ENCODE data around the gene KLHL5. TPM values are rescaled to one million over a fixed set of nuclear protein-coding genes. Genes with fewer than 3 reads are reported as not detected.
A peak's percentile ranks its signal among the peaks of the same experiment; 100 is the strongest.

Gene KLHL5
- total and polyA plus RNA-seq, 9 of the 15 experiments (the other 6 are each of a cell fraction or from before 2014, with no cell fraction given), result 8.0 to 30.8 (median 22.1) TPM

- TF ChIP-seq GTF3C2 (IDR thresholded peaks at IDR 0.05; ENCODE audit: borderline replicate concordance, extremely low read depth, insufficient read length) (peak; percentile 51), DEAF1 (CRISPR knock-in tag; IDR thresholded peaks at IDR 0.05) (no peak)
These were observed 15.8 kb upstream of the KLHL5 start (continued) for GRCh38 chr4:39046249-39046648.

- Histone ChIP-seq H3K9ac (ENCODE audit: insufficient read depth in 1 of 2, low read depth in 2 of 2, low read length in 2 of 2) (no peak overlapping the region), H2AFZ (ENCODE audit: low read depth, low read length) (no peak overlapping the region), H3K4me2 (ENCODE audit: insufficient read depth, low read length) (no peak overlapping the region), H3K27me3 (ENCODE audit: control insufficient read depth in 2 of 2, insufficient read depth in 2 of 2, low read length in 2 of 2) (no peaks in the 10 kb centered on the region), H3K9me3 (replicated peaks; ENCODE audit: control insufficient read depth, insufficient read depth, low read depth, low read length) (no peaks in the 10 kb centered on the region), H4K20me1 (replicated peaks; ENCODE audit: control insufficient read depth, insufficient read depth, low read length) (no peaks in the 10 kb centered on the region), H3K79me2 (ENCODE audit: control insufficient read depth, insufficient read depth, low read length) (peaks cover 31% of the 10 kb centered on the region), H3K4me3 (no peak overlapping the region), H3K36me3 (ENCODE audit: control insufficient read depth, insufficient read depth, low read length) (no peaks in the 10 kb centered on the region), H3K4me1 (replicated peaks in 1 of 2; ENCODE audit: control insufficient read depth in 2 of 2, insufficient read depth in 2 of 2, low read length in 2 of 2) (peaks cover 0 to 18% of the 10 kb centered on the region in 2 experiments; a peak in 4 of 5 replicates), H3K9me1 (ENCODE audit: control insufficient read depth, insufficient read depth, low read length) (no peaks in the 10 kb centered on the region), H3K27ac (ENCODE audit: extremely low read depth, low read depth, low read length) (no peak overlapping the region)
- intact Hi-C loops (cut with micrococcal nuclease), result loop anchor here (5.0 kb wide), 1 partner anchor 145 kb away; no protein-coding TSS in a partner anchor
- ATAC-seq, result no peak
- BruUV-seq (replicated peaks), result no TSS peak
- in situ Hi-C loops (cut with MboI), result no loop called here
- WGBS (ENCODE audit: insufficient coverage, low coverage, missing lambda C conversion rate), result 80% methylated on average over 2 of the region's 2 CpGs
- ChIA-PET POLR2A (no interaction called here), CTCF (ENCODE audit: low intra/inter-chr PET ratio) (interaction anchor here (0.6 kb wide), 1 partner anchor 661 kb away, joined by 3 read pairs; no protein-coding TSS in a partner anchor)
- FAIRE-seq, result no peak
- no peak for DNase-seq (ENCODE audit: extremely low read depth in 1 of 4, low spot score in 3 of 4)
- TF ChIP-seq DMBX1 (CRISPR knock-in tag; IDR thresholded peaks at IDR 0.05; ENCODE audit: borderline replicate concordance), result no peak
- TF ChIP-seq KLF13 (tag; IDR thresholded peaks at IDR 0.05; ENCODE audit: borderline replicate concordance, low read depth), result no peak
- TF ChIP-seq MCM7 (IDR thresholded peaks at IDR 0.05), result no peak
- TF ChIP-seq ZBTB34 (CRISPR knock-in tag; IDR thresholded peaks at IDR 0.05), result no peak
- TF ChIP-seq ZBTB33 (CRISPR knock-in tag; IDR thresholded peaks at IDR 0.05), result no peak
- no peak for TF ChIP-seq OTX1 (CRISPR knock-in tag; IDR thresholded peaks at IDR 0.05)
These were observed 14.4 kb upstream of the KLHL5 start for GRCh38 chr4:39047681-39048080.
